ENCODE results near the gene PAM.

Gene PAM

DNA sequence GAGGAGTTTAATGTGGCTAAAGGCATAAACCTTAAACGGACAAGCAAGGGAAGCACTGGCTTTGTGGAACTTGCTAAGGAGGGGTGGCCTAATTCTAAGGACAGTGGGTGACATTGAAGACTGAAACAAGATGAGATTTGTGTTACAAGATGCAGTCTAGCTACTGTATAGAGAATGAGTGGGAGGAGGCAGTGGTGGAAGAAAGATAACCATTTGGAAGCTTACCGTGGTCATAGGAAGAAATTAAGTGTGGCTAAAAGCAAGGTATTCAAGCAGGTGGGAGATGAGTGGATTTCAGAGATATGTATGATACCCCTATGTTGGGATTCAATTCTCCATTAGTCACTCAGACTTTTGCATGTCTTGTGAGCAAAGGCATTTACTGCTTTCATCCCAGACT lies 4.6 kb downstream of the PAM start:
- H4K20me1 ChIP-seq (ENCODE audit: low read depth, low read length), result no peaks in the 10 kb centered on the region
- no peak overlapping the region for H3K4me3 ChIP-seq (ENCODE audit: insufficient read depth, low read length, poor library complexity, severe bottlenecking)
- no peaks in the 10 kb centered on the region for H3K9me2 ChIP-seq (replicated peaks; ENCODE audit: insufficient read depth, low read length)
- no peaks in the 10 kb centered on the region for H3K27me3 ChIP-seq (ENCODE audit: low read length)
- H2AFZ ChIP-seq (ENCODE audit: low read depth, low read length, severe bottlenecking), result no peak overlapping the region
- H3K9ac ChIP-seq (ENCODE audit: low read length), result no peak overlapping the region
- no peak overlapping the region for H3K4me2 ChIP-seq (ENCODE audit: low read depth, low read length, poor library complexity, severe bottlenecking)
- no peaks in the 10 kb centered on the region for H3K36me3 ChIP-seq (ENCODE audit: low read length)
- H3K79me2 ChIP-seq (ENCODE audit: insufficient read depth, low read length), result no peaks in the 10 kb centered on the region
- H3K9me3 ChIP-seq (ENCODE audit: insufficient read depth, low read length), result no peaks in the 10 kb centered on the region
- no peak overlapping the region for H3K27ac ChIP-seq (ENCODE audit: low read depth, low read length)
- H3F3A ChIP-seq (ENCODE audit: insufficient read depth), result no peaks in the 10 kb centered on the region
- TF ChIP-seq, protein P1, sequence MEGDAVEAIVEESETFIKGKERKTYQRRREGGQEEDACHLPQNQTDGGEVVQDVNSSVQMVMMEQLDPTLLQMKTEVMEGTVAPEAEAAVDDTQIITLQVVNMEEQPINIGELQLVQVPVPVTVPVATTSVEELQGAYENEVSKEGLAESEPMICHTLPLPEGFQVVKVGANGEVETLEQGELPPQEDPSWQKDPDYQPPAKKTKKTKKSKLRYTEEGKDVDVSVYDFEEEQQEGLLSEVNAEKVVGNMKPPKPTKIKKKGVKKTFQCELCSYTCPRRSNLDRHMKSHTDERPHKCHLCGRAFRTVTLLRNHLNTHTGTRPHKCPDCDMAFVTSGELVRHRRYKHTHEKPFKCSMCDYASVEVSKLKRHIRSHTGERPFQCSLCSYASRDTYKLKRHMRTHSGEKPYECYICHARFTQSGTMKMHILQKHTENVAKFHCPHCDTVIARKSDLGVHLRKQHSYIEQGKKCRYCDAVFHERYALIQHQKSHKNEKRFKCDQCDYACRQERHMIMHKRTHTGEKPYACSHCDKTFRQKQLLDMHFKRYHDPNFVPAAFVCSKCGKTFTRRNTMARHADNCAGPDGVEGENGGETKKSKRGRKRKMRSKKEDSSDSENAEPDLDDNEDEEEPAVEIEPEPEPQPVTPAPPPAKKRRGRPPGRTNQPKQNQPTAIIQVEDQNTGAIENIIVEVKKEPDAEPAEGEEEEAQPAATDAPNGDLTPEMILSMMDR (IDR thresholded peaks at IDR 0.05; ENCODE audit: insufficient read depth, low read length, poor library complexity, severe bottlenecking), result no peak
- no peak for TF ChIP-seq EZH2phosphoT487 (conservative IDR thresholded peaks at IDR 0.05; ENCODE audit: low read length)

DNA sequence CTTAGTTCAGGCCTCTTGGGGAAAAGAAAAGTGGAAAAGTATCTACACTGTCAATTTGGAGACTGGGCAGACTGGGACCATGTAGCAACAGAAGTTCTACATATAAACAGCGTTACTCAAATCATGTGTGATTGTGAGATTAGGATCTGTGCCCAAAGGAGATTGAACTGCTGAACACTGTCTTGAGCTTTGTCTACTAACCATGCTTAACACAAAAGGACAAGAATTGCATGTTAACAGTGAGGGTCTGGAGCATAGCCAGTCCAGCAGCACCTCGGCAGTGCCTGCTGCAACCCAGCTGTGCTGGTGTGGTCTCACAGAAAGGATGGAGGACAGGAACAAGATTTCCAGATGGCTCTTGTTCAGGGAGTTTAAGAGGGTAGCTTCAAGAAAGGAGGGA lies 5.7 kb downstream of the PAM start:
- H3K27ac ChIP-seq (ENCODE audit: low read depth, low read length), result no peak overlapping the region
- no peaks in the 10 kb centered on the region for H4K20me1 ChIP-seq (ENCODE audit: low read depth, low read length)
- no peak overlapping the region for H3K4me3 ChIP-seq (ENCODE audit: insufficient read depth, low read length, poor library complexity, severe bottlenecking)
- no peak overlapping the region for H3K4me2 ChIP-seq (ENCODE audit: low read depth, low read length, poor library complexity, severe bottlenecking)
- no peak overlapping the region for H3K9ac ChIP-seq (ENCODE audit: low read length)
- no peaks in the 10 kb centered on the region for H3F3A ChIP-seq (ENCODE audit: insufficient read depth)
- H3K79me2 ChIP-seq (ENCODE audit: insufficient read depth, low read length), result no peaks in the 10 kb centered on the region
- no peak for TF ChIP-seq EZH2phosphoT487 (conservative IDR thresholded peaks at IDR 0.05; ENCODE audit: low read length)
- TF ChIP-seq, protein P1 (IDR thresholded peaks at IDR 0.05; ENCODE audit: insufficient read depth, low read length, poor library complexity, severe bottlenecking), result no peak
- no peaks in the 10 kb centered on the region for H3K36me3 ChIP-seq (ENCODE audit: low read length)
- H3K27me3 ChIP-seq (ENCODE audit: low read length), result no peaks in the 10 kb centered on the region
- no peaks in the 10 kb centered on the region for H3K9me2 ChIP-seq (replicated peaks; ENCODE audit: insufficient read depth, low read length)
- H2AFZ ChIP-seq (ENCODE audit: low read depth, low read length, severe bottlenecking), result no peak overlapping the region
- H3K9me3 ChIP-seq (ENCODE audit: insufficient read depth, low read length), result no peaks in the 10 kb centered on the region

DNA sequence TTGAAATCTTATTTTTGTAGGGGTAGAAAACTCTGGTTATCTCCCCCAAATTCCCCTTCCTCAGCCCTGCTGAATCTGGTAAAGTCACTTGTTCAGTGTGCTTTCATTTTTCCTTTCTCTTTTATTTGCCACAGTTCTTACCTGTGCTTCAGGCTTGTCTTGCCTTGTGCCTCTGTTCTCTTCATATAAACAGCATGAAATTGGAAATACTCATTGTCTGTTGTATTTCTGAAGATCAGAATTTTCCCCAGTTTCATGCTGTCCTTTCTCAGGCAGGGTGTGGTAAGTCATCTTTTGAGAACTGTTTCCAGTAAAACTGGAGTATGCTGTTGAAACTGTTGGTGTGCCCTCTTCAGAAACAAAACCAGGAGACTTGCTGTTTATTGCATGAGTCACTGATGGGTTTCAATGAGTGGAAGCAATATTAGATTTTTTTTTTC lies 7.0 kb downstream of the PAM start:
- no peaks in the 10 kb centered on the region for H3K79me2 ChIP-seq (ENCODE audit: insufficient read depth, low read length)
- no peak overlapping the region for H3K9ac ChIP-seq (ENCODE audit: low read length)
- H3F3A ChIP-seq (ENCODE audit: insufficient read depth), result no peaks in the 10 kb centered on the region
- no peaks in the 10 kb centered on the region for H3K27me3 ChIP-seq (ENCODE audit: low read length)
- H3K4me2 ChIP-seq (ENCODE audit: low read depth, low read length, poor library complexity, severe bottlenecking), result no peak overlapping the region
- H3K4me3 ChIP-seq (ENCODE audit: insufficient read depth, low read length, poor library complexity, severe bottlenecking), result no peak overlapping the region
- H4K20me1 ChIP-seq (ENCODE audit: low read depth, low read length), result no peaks in the 10 kb centered on the region
- H3K27ac ChIP-seq (ENCODE audit: low read depth, low read length), result no peak overlapping the region
- H3K9me3 ChIP-seq (ENCODE audit: insufficient read depth, low read length), result no peaks in the 10 kb centered on the region
- no peak overlapping the region for H2AFZ ChIP-seq (ENCODE audit: low read depth, low read length, severe bottlenecking)
- TF ChIP-seq, protein P1 (IDR thresholded peaks at IDR 0.05; ENCODE audit: insufficient read depth, low read length, poor library complexity, severe bottlenecking), result no peak
- TF ChIP-seq EZH2phosphoT487 (conservative IDR thresholded peaks at IDR 0.05; ENCODE audit: low read length), result no peak
- no peaks in the 10 kb centered on the region for H3K9me2 ChIP-seq (replicated peaks; ENCODE audit: insufficient read depth, low read length)
- no peaks in the 10 kb centered on the region for H3K36me3 ChIP-seq (ENCODE audit: low read length)
